Keratinocyte (primary cell): ENCODE results near the gene SPTBN1. TPM values are rescaled to one million over a fixed set of nuclear protein-coding genes. Genes with fewer than 3 reads are reported as not detected.

ENCODE experiments used
- DNase-seq: peaks from one replicate; pipeline ENCODE4 v3.0.0-alpha.2; 2011; ENCODE audit warnings: low read depth, missing footprints, low spot score
- FAIRE-seq: peaks from 2 replicates; lab custom pipeline; 2011; peaks lifted over from hg19 to GRCh38; lab: Jason Lieb, UNC
- H2AFZ ChIP-seq: 2 replicates; pipeline ENCODE4 v1.6.0; 2012; ENCODE audit warnings: low read length, control low read depth, inconsistent platforms; ENCODE audit not compliant: control insufficient read depth
- H3K27ac ChIP-seq: 2 replicates; pipeline ENCODE4 v1.5.1; 2011; ENCODE audit warnings: low read length; ENCODE audit not compliant: control insufficient read depth, insufficient read depth
- H3K27me3 ChIP-seq: 3 replicates; pipeline ENCODE4 v1.6.0; 2011; ENCODE audit warnings: low read length; ENCODE audit not compliant: control insufficient read depth, insufficient read depth; ENCODE audit errors: extremely low read depth
- H3K36me3 ChIP-seq, 2 experiments: 2 replicates in 1 of 2; 3 replicates in 1 of 2; pipeline ENCODE4 v1.5.1; 2011; ENCODE audit warnings: low read length in 2 of 2, mild to moderate bottlenecking in 1 of 2; ENCODE audit not compliant: control insufficient read depth in 2 of 2, insufficient read depth in 2 of 2; ENCODE audit errors: extremely low read depth in 1 of 2
- H3K4me1 ChIP-seq: 3 replicates; pipeline ENCODE4 v1.5.1; 2011; ENCODE audit warnings: low read length; ENCODE audit not compliant: control insufficient read depth, insufficient read depth; ENCODE audit errors: extremely low read depth
- H3K4me2 ChIP-seq: 3 replicates; pipeline ENCODE4 v1.6.0; 2011; ENCODE audit warnings: low read depth, low read length; ENCODE audit not compliant: control insufficient read depth, insufficient read depth; ENCODE audit errors: extremely low read depth
- H3K4me3 ChIP-seq, 3 experiments: fragments of 200-600 bp in 1 of 3; sonication (generic) in 1 of 3; 2 replicates in 2 of 3; 3 replicates in 1 of 3; pipeline ENCODE4 v1.5.1; 2011 to 2016; ENCODE audit warnings: low read length in 3 of 3, mild to moderate bottlenecking in 3 of 3, control low read depth in 2 of 3, inconsistent platforms in 1 of 3, low read depth in 1 of 3, mixed read lengths in 1 of 3, mixed run types in 1 of 3, moderate library complexity in 1 of 3; ENCODE audit not compliant: control insufficient read depth in 2 of 3, insufficient read depth in 2 of 3; ENCODE audit errors: extremely low read depth in 1 of 3
- H3K79me2 ChIP-seq: 2 replicates; pipeline ENCODE4 v1.6.0; 2012; ENCODE audit warnings: low read length; ENCODE audit not compliant: control insufficient read depth, insufficient read depth
- H3K9ac ChIP-seq: 3 replicates; pipeline ENCODE4 v1.6.0; 2011; ENCODE audit warnings: low read length; ENCODE audit not compliant: control insufficient read depth, insufficient read depth; ENCODE audit errors: extremely low read depth
- H3K9me1 ChIP-seq: 3 replicates; pipeline ENCODE4 v1.6.0; 2011; ENCODE audit warnings: low read length; ENCODE audit not compliant: control insufficient read depth, insufficient read depth; ENCODE audit errors: extremely low read depth
- H3K9me3 ChIP-seq: 2 replicates; pipeline ENCODE4 v1.5.1; 2012; ENCODE audit warnings: low read depth, low read length; ENCODE audit not compliant: control insufficient read depth
- H4K20me1 ChIP-seq: 3 replicates; pipeline ENCODE4 v1.6.0; 2011; ENCODE audit warnings: low read length; ENCODE audit not compliant: control insufficient read depth, insufficient read depth; ENCODE audit errors: extremely low read depth
- CTCF ChIP-seq, 3 experiments: IDR thresholded peaks in 1 of 3; conservative IDR thresholded peaks in 1 of 3; optimal IDR thresholded peaks in 1 of 3; 2 replicates in 2 of 3; 3 replicates in 1 of 3; pipeline versions ENCODE3 to v1.5.1; 2011; ENCODE audit warnings: low read length in 3 of 3, mild to moderate bottlenecking in 3 of 3, moderate library complexity in 2 of 3, control low read depth in 1 of 3, inconsistent platforms in 1 of 3; ENCODE audit not compliant: insufficient read depth in 2 of 3; ENCODE audit errors: extremely low read depth in 1 of 3
- EZH2 ChIP-seq: IDR thresholded peaks from one replicate; pipeline ENCODE4 v1.6.1; 2012; ENCODE audit warnings: inconsistent platforms, mild to moderate bottlenecking, low read length, moderate library complexity
- dilution Hi-C: fragments of 300-500 bp; cut with MboI; formaldehyde crosslinking; loops from one replicate; pipeline ENCODE4 v1.7.0; 2020; ENCODE audit warnings: low sequenced_read_pairs; ENCODE audit not compliant: extremely low pct_ligation_motif_present
- polyA plus RNA-seq, 5 experiments: library from polyadenylated mRNA; depleted of rRNA in 3 of 5; stranded (reverse) in 3 of 5; stranded (forward) in 1 of 5; unstranded in 1 of 5; fragments of >200 nt; gene quantifications; 1 replicate in 1 of 5; 2 replicates in 3 of 5; 3 replicates in 1 of 5; pipeline versions ENCODE4 v1.2.1 to v1.2.3, GENCODE V29; 2011 to 2012; ENCODE audit warnings: missing spikeins in 2 of 5, low read depth in 1 of 5, low replicate concordance in 1 of 5

Gene SPTBN1
- polyA plus RNA-seq, 1 donor (not counting 4 experiments of a cell fraction or from before 2014, with no cell fraction given) = 40.0 TPM

- Histone ChIP-seq H3K9me3 (no peaks in the 10 kb centered on the region), H3K79me2 (no peaks in the 10 kb centered on the region), H3K4me1 (peaks cover 13% of the 10 kb centered on the region), H3K36me3 (no peaks in the 10 kb centered on the region), H4K20me1 (no peaks in the 10 kb centered on the region), H2AFZ (no peak overlapping the region), H3K9me1 (no peaks in the 10 kb centered on the region), H3K27me3 (no peaks in the 10 kb centered on the region), H3K4me2 (no peak overlapping the region), H3K4me3 (no peak overlapping the region), H3K27ac (no peak overlapping the region), H3K9ac (no peak overlapping the region)
- DNase-seq (no peak), FAIRE-seq (no peak)
- dilution Hi-C loops = no loop called here
- TF ChIP-seq CTCF (optimal IDR thresholded peaks at IDR 0.05 in 1 of 3, IDR thresholded peaks at IDR 0.05 in 1 of 3, conservative IDR thresholded peaks at IDR 0.05 in 1 of 3; ENCODE audit: extremely low read depth in 1 of 3, insufficient read depth in 2 of 3, low read length in 3 of 3) (no peak), EZH2 (no peak)
Measured at GRCh38 chr2:54486766-54487165, 30.6 kb downstream of the SPTBN1 start.

GRCh38 chr2:54490863-54491262 lies 34.7 kb downstream of the SPTBN1 start:
- Histone ChIP-seq H3K4me1 (no peaks in the 10 kb centered on the region), H2AFZ (no peak overlapping the region), H3K79me2 (no peaks in the 10 kb centered on the region), H3K9me1 (no peaks in the 10 kb centered on the region), H3K4me2 (no peak overlapping the region), H3K36me3 (no peaks in the 10 kb centered on the region), H3K9me3 (no peaks in the 10 kb centered on the region), H3K4me3 (no peak overlapping the region), H3K27ac (no peak overlapping the region), H3K27me3 (no peaks in the 10 kb centered on the region), H4K20me1 (no peaks in the 10 kb centered on the region), H3K9ac (no peak overlapping the region)
- dilution Hi-C loops = no loop called here
- TF ChIP-seq EZH2 (no peak), CTCF (optimal IDR thresholded peaks at IDR 0.05 in 1 of 3, IDR thresholded peaks at IDR 0.05 in 1 of 3, conservative IDR thresholded peaks at IDR 0.05 in 1 of 3; ENCODE audit: extremely low read depth in 1 of 3, insufficient read depth in 2 of 3, low read length in 3 of 3) (no peak)
- no peak for FAIRE-seq
- no peak for DNase-seq
